Measurements from ENCODE around the gene NPPA.

NPPA gene

DNA sequence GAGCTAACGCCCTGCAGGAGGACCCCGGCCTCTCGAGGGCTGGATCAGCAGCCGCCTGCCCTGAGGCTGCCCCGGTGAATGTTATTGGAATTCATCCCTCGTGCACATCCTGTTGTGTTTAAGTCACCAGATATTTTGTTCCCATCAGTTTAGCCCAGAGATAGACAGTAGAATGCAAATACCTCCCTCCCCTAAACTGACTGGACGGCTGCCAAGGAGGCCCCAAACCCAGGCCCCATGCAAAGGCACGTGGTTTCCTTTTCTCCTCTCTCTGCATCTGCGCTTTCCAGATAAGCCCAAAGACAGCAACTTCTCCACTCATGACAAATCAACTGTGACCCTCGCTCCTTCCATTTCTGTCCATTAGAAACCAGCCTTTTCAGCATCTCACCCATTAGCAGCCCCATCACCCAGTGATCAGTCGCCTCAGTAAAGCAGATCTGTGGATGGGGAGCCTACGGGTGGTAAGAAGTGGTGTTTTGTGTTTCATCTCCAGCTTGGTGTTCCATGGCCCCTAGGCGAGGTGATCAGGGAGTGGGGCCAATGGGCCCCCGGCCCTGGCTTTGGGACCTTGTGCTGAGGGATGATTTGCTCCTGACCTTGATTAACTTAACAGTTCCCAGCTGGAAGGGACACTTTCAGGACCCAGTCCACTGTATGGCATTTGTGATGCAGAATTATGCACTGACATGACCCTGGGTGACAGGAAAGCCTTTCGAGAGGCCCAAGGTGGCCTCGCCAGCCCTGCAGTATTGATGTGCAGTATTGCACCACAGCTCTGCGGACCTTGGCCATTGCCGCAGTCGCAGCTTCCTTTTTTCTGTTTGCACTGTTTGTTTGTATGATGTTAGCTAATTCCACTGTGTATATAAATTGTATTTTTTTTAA is 5.2 kb downstream of the NPPA start:
- DNase-seq (ENCODE audit: low read depth): no peak

DNA sequence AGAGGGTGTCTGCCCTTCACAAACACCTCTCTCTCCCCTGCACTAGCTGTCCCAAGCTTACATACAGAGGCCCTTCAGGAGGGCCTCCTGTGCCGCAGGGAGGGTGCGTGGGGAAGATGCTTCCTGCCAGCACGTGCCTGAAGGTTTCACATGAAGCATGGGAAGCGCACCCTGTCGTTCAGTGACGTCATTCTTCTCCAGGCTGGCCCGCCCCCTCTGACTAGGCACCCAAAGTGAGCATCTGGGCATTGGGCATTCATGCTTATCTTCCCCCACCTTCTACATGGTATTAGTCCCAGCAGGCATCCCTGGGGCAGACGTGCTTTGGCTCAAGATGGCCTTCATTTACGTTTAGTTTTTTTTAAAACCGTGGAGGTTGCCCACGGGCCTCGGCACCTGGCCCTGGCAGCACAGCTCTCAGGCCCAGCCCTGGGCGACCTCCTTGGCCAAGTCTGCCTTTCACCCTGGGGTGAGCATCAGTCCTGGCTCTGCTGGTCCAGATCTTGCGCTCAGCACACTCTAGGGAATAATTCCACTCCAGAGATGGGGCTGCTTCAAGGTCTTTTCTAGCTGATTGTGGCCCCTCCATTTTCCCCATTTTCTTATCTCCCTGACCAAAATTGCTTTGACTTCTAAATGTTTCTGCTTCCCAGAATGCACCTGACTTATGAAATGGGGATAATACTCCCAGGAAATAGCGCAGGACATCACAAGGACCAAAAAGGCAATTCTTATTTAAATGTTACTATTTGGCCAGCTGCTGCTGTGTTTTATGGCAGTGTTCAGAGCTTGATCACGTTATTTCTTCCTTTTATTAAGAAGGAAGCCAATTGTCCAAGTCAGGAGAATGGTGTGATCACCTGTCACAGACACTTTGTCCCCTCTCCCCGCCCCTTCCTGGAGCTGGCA is 6.1 kb downstream of the NPPA start:
- DNase-seq (ENCODE audit: low read depth): no peak

DNA sequence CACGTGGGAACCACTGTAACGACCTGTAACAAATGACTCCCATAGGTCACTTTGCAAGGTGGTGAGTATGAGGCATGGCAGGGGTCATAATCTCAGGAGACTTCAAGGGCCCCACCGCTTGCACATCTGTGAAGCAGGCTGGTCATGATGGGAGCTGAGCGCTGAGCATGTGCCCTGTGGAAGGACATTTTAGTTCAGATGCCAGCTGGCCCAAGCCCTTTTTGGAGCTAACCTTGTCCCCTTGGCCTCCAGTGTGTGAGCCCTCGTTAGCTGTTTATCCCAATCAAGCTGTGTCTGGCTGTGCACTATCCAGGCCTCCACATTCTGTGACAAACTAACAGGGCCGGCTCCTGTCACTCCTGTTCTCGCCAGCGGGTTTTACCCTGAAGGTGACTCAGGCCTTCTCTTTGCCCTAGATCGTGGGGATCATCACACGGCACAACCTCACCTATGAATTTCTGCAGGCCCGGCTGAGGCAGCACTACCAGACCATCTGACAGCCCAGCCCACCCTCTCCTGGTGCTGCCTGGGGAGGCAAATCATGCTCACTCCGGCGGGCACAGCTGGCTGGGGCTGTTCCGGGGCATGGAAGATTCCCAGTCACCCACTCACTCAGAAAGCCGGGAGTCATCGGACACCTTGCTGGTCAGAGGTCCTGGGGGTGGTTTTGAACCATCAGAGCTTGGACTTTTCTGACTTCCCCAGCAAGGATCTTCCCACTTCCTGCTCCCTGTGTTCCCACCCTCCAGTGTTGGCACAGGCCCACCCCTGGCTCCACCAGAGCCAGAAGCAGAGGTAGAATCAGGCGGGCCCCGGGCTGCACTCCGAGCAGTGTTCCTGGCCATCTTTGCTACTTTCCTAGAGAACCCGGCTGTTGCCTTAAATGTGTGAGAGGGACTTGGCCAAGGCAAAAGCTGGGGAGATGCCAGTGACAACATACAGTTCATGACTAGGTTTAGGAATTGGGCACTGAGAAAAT is 7.6 kb downstream of the NPPA start:
- DNase-seq (ENCODE audit: low read depth): no peak

DNA sequence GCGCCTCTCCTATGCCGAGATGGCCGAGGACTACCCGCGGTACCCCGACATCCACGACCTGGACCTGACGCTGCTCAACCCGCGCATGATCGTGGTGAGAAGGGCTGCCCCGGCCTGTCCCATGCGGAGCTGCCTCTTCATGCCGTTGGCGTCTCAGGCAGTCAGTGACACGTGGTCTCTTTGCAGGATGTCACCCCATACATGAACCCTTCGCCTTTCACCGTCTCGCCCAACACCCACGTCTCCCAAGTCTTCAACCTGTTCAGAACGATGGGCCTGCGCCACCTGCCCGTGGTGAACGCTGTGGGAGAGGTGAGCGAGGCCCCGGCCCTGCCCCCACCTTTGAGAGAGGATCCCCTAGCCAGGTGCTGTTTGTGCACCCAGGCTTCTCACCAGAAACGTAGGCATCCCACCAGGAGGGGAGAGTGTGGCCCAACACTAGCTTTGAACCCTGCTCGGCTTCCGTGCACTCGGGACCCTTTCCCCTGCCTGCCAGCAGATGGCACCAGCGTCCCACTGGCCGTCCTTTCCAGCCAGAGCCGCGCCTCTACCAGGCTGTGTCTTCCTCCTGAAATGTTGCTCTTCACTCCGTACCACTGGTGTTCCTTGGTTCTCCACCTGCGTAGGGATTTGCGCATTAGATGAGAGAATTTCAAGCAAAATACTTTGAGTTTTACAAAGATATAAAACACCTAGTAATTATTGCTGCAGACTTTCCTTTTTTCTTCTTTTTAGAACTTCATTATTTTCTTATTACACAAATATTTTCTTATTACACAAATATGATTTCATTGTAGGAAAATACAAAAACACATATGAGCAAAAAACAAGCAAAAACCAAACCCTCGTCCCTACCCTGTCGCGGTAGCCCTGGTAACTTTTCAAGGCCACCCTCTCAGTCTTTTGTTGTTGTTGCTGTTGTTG is 9.0 kb downstream of the NPPA start:
- peak; percentile 48 for DNase-seq (ENCODE audit: low read depth)

DNA sequence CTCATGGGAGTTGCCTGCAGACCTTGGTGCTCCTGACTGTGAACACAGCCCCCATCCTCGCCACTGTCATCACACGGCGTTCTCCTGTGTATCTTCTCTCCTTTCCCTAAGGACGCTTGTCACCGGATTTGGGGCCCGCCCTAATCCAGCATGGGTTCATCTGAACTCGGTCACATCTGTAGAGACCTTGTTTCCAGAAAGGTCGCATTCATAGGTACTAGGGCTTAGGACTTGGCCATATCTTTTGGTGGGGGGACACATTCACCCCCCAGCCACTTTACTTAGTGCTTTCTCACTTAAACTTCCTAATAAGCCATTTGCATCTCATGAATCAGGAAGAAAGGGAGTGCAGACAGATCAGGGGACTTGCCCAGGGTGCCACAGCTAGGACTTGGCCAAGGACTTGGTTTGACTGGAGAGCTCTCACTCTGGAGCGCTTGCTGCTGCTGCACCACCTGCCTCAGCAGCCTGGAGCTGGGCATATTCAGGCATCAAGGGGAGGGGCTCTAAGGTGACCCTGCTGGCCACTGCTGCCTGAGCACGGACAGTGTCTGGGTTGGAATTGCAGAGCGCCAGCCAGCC is 9.7 kb downstream of the NPPA start:
- DNase-seq (ENCODE audit: low read depth): no peak

DNA sequence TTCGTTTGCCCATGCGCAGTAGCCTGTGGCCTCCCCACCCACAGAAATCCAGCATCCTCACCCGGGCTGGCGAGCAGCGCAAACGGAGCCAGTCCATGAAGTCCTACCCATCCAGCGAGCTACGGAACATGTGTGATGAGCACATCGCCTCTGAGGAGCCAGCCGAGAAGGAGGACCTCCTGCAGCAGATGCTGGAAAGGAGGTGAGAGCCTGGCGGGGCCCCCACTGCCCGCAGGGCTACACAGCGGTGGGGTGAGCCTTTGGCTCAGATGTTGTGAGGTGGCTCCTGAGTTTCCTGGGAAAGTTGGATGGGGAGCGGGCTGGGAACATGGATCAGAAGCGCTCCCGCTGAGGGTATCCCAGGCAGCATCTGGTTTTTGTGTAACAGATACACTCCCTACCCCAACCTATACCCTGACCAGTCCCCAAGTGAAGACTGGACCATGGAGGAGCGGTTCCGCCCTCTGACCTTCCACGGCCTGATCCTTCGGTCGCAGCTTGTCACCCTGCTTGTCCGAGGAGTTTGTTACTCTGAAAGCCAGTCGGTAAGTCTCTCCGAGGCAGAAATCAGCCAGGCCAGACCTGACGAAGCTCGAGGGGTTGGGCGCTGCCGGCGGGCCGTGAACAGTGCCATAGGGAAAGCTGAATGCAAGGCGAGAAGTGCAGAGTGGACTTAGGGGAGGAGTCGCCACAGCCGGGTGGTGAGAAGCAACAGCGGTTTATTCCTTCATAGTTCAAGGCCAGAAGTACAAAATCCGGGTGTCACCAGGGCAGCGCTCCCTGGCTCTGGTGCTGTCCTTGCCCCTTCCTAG is 10.4 kb downstream of the NPPA start:
- DNase-seq (ENCODE audit: low read depth): no peak

DNA sequence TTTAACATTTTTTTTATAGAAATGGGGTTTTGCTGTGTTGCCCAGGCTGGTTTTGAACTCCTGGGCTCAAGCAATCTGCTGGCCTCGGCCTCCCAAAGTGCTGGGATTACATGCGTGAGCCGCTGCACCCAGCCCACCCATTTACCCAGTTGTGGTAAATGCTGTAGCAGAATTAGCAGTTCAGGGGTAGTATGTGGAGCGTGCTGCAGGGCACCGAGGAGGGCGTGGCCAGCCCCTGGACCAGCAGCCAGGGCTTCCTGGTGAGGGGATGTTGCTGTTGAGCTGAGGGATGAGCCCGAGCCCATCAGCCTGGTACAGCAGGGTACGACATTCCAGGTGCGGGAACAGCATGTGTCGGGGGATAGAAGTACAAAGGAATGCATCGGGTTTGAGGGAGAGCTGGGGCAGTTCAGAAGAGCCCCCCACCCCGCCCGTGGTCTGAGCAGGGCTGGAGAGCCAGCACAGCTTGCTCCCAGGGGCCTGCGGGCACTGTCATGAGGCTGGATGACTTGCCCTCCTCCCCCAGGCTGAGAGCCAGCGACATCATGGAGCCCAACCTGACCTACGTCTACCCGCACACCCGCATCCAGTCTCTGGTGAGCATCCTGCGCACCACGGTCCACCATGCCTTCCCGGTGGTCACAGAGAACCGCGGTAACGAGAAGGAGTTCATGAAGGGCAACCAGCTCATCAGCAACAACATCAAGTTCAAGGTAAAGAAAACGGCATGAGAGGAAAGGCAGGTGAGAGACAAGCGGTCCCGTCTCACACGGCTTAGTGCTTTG is 11.9 kb downstream of the NPPA start:
- DNase-seq (ENCODE audit: low read depth): no peak

DNA sequence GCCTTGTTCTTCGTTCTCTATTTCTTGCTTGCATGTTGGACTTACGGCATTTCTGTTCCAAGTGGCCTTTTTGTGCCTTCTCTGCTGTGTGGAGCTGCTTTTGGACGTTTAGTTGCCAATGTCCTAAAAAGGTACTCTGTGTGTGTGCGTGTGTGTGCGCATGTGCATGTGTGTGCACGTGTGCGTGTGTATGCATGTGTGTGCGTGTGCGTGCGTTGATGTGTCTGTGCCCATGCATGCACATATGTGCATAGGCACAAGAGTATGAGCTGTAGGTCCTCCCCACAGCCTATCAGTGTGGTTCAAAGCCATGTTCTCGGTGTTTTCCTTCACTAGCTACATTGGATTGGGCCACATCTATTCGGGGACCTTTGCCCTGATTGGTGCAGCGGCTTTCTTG is 13.7 kb downstream of the NPPA start:
- no peak for DNase-seq (ENCODE audit: low read depth)

DNA sequence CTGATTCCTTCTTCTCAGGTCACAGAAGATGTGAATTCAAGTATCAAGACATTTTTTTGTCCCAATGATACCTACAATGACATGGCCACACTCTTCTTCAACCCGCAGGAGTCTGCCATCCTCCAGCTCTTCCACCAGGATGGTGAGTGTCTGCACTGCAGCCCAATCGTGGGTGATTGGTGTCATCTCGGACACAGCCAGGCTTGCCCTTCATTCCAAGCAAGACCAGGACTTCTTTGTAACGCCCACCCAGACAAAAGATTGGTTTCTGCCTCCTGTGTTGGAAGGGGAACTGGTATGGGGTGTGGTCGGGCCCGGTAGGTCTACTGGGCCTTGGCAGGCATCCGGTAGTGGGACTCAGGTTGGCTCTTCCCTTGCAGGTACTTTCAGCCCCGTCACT is 14.1 kb downstream of the NPPA start:
- DNase-seq (ENCODE audit: low read depth): no peak

DNA sequence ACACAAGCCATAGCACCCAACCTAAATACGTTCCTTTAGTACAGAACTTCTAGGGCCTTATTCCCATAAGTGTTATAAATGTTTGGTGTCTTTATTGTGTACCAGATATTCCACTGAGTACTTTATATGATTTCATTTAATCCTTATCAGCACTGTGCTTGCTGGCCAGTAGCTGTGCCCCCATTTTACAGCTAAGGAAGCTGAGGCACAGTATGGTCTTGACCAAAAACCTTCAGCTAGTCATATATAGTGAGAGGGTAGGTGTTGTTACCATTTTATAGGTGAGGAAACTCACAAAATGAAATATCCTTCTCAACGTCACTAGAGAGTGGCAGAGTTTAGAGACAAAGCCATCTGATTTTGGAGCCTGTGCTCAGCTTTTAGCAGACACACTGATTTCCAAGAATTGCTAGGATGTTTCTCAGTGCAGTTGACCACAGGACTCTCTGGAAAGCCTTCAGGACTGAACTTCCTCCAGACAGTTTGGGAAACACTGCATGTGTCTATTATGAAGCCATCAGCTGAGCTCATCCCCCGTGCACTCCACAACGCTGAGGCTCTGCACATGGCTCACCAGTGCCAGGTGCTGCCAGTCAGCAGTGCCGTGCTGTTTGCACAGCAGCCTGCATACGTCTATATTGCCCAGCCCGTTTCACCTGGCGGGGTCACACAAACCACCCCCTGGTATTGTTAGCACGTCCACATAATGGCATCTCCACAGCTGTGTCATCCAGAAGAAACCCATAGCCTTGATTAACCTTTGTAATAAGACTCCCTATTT is 15.4 kb downstream of the NPPA start:
- DNase-seq (ENCODE audit: low read depth): no peak

DNA sequence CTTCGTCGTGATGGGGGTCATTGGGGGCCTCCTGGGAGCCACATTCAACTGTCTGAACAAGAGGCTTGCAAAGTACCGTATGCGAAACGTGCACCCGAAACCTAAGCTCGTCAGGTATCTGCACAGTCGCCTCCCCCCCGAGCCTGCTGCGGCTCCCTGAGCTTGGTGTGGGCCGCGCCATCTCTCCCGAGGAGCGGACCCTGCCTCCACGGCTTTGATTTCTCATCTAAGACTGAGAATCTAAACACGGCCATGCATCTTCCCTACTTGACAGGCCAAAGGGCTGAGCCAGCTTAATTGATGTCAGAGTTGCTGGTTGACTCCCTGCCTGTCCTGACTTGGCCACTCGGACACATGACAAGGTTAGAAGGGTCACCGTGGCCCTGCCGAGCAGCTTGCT is 19.1 kb downstream of the NPPA start:
- DNase-seq (ENCODE audit: low read depth): no peak

DNA sequence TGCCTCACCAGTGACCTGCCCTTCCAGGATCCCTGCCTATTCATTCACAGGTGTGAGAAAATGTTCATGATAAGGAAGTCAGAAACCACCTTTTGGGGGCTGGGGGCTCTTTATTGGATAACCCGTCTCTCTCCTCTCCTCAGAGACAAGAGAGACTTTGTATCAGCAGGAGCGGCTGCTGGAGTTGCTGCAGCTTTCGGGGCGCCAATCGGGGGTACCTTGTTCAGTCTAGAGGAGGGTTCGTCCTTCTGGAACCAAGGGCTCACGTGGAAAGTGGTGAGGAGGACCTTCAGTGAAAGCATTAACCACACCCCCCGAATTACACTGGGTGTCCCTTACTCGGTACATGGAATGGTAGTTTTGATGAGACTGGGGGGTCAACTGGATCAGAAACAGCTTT is 20.6 kb downstream of the NPPA start:
- DNase-seq (ENCODE audit: low read depth): no peak

DNA sequence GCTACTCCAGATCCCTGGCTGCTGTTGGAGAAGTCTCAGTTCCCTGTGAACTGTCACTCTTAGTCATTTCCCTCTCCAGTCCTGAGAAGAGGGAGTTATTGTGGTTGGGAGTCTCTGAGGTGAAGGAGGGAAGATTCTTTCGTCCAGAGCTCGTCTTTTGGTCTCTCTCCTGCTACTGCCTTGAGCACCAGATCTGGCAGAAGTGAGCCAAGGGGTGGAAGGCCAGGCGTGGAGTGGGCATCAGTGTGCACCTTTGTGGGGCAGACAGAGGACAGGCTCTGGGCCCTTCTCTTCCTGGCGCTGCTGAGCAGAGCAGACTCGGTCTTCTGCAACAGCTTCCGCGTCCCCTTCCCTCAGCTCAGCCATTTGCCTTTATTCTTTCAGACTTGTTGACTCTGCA is 22.5 kb downstream of the NPPA start:
- no peak for DNase-seq (ENCODE audit: low read depth)

DNA sequence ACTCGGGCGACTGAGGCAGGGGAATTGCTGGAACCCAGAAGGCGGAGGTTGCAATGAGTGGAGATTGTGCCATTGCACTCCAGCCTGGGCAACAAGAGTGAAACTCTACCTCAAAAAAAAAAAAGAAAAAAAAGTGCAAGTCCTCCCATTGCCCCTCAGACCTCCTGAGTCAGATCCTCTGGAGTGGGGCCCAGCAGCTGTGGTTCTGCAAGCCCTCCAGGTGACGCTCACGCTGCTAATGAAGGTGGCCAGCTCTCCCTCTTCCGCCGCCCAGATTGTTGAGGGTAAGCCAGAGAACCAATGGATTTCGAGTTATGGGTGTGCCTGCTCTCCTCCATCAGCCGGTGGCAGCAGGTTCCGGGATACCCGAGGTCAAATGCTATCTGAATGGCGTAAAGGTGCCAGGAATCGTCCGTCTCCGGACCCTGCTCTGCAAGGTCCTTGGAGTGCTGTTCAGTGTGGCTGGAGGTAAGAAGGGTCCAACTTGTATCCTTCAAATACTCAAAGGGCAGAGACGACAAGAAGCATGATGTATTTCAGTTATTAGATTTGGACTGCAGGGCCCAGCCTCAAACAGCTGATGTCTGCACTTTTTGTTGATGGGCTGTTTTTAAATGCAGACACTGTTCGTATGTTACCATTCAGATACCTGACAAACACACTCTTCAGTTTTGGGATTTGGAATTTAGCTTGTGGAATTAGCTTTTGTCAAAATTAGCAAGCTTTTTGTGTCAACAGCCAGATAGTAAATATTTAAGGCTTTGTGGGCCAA is 24.0 kb downstream of the NPPA start:
- DNase-seq (ENCODE audit: low read depth): no peak

DNA sequence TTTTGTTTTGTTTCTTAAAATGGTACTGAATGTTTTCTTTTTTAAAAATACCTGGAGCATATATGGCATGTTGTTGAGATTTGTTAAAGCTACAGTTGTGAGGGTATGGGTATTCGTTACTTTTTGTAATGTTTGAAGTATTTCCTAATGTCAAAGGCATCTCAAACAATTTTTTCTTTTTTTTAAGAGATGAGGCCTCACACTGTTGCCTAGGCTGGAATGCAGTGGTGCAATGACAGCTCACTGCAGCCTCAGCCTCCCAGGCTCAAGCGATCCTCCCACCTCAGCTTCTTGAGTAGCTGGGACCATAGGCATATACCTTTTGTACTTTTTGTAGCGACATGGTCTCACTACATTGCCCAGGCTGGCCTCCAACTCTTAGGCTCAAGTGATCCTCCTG is 25.5 kb downstream of the NPPA start:
- DNase-seq (ENCODE audit: low read depth): no peak

DNA sequence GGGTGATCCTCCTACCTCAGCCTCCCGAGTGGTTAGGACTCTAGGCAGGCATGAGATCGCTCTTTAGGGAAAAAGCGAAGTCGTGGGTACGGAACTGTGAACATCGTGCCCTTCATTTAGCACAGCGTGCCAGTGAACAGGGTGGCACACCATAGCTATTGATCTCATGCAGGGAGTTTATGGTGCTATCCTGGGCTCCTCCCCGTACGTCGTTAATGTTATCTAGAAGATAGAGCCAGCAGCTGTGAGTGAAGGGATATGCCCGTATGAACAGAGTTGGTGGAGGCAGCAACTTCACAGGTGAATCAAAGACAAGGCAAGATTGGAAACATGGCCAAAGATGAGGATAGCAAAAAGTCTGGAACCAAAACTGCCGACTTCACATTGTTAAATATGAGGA is 30.4 kb downstream of the NPPA start:
- DNase-seq (ENCODE audit: low read depth): no peak

DNA sequence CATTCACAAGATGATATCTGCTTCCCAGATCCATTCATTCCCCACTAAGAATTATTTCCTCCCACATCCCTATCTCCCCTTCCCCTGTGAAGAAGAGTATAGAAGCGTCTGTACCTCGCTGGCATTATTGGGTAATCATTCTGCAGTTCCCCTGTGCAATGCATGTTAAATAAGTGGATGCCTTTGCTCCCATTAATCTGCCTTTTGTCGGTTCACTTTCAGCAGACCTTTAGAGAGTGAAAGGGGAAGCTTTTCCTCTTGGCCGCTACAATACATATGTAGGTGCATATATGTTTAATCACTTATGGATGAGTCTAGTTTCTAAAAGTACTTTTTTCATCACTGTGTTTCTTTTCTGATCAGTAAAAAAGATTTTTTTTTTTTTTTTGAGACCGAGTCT is 34.6 kb downstream of the NPPA start:
- no peak for DNase-seq (ENCODE audit: low read depth)
